Upper lobe of left lung (tissue), 4 donors: ENCODE results near the gene QKI.

Experiments
- POLR2A ChIP-seq, 4 donors: fragments of 450-650 bp; IDR thresholded peaks; one replicate each; pipeline ENCODE4 v1.5.1; 2016 to 2017; ENCODE audit warnings: antibody characterized with exemption in 4 of 4, mild to moderate bottlenecking in 2 of 4
- POLR2AphosphoS5 ChIP-seq, 2 donors: sonication (generic); formaldehyde crosslinking; IDR thresholded peaks; one replicate each; pipeline ENCODE4 v1.5.1; 2017; ENCODE audit warnings: antibody characterized with exemption in 2 of 2
- TF ChIP-seq, protein P1 (sequence below), 6 experiments: fragments of 450-650 bp in 4 of 6; fragments of 200-600 bp in 2 of 6; sonication (generic) in 2 of 6; IDR thresholded peaks; one replicate each; pipeline ENCODE4 v1.5.1; 2016 to 2019; ENCODE audit warnings: antibody characterized with exemption in 6 of 6

- TF ChIP-seq, protein P1, sequence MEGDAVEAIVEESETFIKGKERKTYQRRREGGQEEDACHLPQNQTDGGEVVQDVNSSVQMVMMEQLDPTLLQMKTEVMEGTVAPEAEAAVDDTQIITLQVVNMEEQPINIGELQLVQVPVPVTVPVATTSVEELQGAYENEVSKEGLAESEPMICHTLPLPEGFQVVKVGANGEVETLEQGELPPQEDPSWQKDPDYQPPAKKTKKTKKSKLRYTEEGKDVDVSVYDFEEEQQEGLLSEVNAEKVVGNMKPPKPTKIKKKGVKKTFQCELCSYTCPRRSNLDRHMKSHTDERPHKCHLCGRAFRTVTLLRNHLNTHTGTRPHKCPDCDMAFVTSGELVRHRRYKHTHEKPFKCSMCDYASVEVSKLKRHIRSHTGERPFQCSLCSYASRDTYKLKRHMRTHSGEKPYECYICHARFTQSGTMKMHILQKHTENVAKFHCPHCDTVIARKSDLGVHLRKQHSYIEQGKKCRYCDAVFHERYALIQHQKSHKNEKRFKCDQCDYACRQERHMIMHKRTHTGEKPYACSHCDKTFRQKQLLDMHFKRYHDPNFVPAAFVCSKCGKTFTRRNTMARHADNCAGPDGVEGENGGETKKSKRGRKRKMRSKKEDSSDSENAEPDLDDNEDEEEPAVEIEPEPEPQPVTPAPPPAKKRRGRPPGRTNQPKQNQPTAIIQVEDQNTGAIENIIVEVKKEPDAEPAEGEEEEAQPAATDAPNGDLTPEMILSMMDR (IDR thresholded peaks at IDR 0.05) = no peak
- TF ChIP-seq POLR2AphosphoS5 (IDR thresholded peaks at IDR 0.05) (no peak), POLR2A (IDR thresholded peaks at IDR 0.05) (no peak)
Measured at GRCh38 chr6:163419413-163420288, 5.1 kb downstream of the QKI start.
